Measurements from ENCODE around the gene SMAD1. TPM values are rescaled to one million over a fixed set of nuclear protein-coding genes. Genes with fewer than 3 reads are reported as not detected.
A peak's percentile ranks its signal among the peaks of the same experiment; 100 is the strongest.
"Not testable (repeated sequence)": the region's sequence is repeated elsewhere in the genome, so short reads cannot be mapped to it uniquely, and the experiment has no call there.

Gene SMAD1
- polyA plus RNA-seq, 5 donors, result 38.6 to 53.6 (median 52.0) TPM

GRCh38 chr4:145557720-145558119, 76.1 kb downstream of the SMAD1 start:
- peak; percentile 14 to 31 for DNase-seq

GRCh38 chr4:145563293-145563985, 81.8 kb downstream of the SMAD1 start:
- DNase-seq, result no peak

- no peak for DNase-seq
Observed at GRCh38 chr4:145564540-145564939, 82.9 kb downstream of the SMAD1 start.

GRCh38 chr4:145565328-145565727, 83.7 kb downstream of the SMAD1 start:
- no peak for DNase-seq

- DNase-seq, result no peak
Observed at GRCh38 chr4:145566086-145566708, 84.5 kb downstream of the SMAD1 start.

- no peak for DNase-seq
Observed at GRCh38 chr4:145566768-145567167, 85.1 kb downstream of the SMAD1 start.

- DNase-seq, result no peak
Observed at GRCh38 chr4:145567516-145567915, 85.9 kb downstream of the SMAD1 start.

GRCh38 chr4:145574546-145574945, 92.9 kb downstream of the SMAD1 start:
- not testable (repeated sequence) for DNase-seq

- DNase-seq, result no peak
Observed at GRCh38 chr4:145580906-145581305, 99.3 kb downstream of the SMAD1 start.

- DNase-seq, result no peak
Observed at GRCh38 chr4:145583191-145584055, 101.8 kb downstream of the SMAD1 start.

- DNase-seq, result no peak
Observed at GRCh38 chr4:145587088-145587754, 105.6 kb downstream of the SMAD1 start.

GRCh38 chr4:145589381-145589780, 107.7 kb downstream of the SMAD1 start:
- DNase-seq, result not testable (repeated sequence)

GRCh38 chr4:145589916-145590702, 108.5 kb downstream of the SMAD1 start:
- no peak for DNase-seq

- DNase-seq, result no peak
Observed at GRCh38 chr4:145602129-145602760, 120.6 kb downstream of the SMAD1 start.

- DNase-seq, result no peak
Observed at GRCh38 chr4:145605941-145606340, 124.3 kb downstream of the SMAD1 start.

Other genes with a start within 250 kb of the SMAD1 start
- gene MMAA, start 137.5 kb downstream of the SMAD1 start, polyA plus RNA-seq (ENCODE audit: insufficient read depth in 1 of 5, insufficient read length in 5 of 5, low replicate concordance in 1 of 5), result 1 to 10 TPM; 5.7 to 9.4 (median 7.2) TPM
- not detected for gene C4orf51, start 198.3 kb downstream of the SMAD1 start, polyA plus RNA-seq (ENCODE audit: insufficient read depth in 1 of 5, insufficient read length in 5 of 5, low replicate concordance in 1 of 5)

Data from right lung (tissue), 5 donors.